ENCODE results near the gene PGLYRP4. TPM values are rescaled to one million over a fixed set of nuclear protein-coding genes. Genes with fewer than 3 reads are reported as not detected.
"Not testable (repeated sequence)": the region's sequence is repeated elsewhere in the genome, so short reads cannot be mapped to it uniquely, and the experiment has no call there.

Gene PGLYRP4
- total and polyA plus RNA-seq, 4 donors: not detected

GRCh38 chr1:153314388-153314787, 34.3 kb downstream of the PGLYRP4 start:
- H3K36me3 ChIP-seq (ENCODE audit: control insufficient read depth in 1 of 2, insufficient read depth in 2 of 2, low read length in 1 of 2); ATAC-seq (ENCODE audit: low FRiP score); intact Hi-C loops (cut with DNase I): not testable (repeated sequence)

GRCh38 chr1:153313288-153313687, 35.4 kb downstream of the PGLYRP4 start:
- DNase-seq (no peak), ATAC-seq (ENCODE audit: low FRiP score) (no peak)
- Histone ChIP-seq H3K36me3 (ENCODE audit: control insufficient read depth in 1 of 2, insufficient read depth in 2 of 2, low read length in 1 of 2) (no peaks in the 10 kb centered on the region), H3K27ac (ENCODE audit: low read depth in 1 of 2, low read length in 2 of 2) (no peak overlapping the region), H3K4me3 (ENCODE audit: low read length in 2 of 2) (no peak overlapping the region), H3K27me3 (ENCODE audit: control insufficient read depth in 1 of 2, insufficient read depth in 2 of 2, low read length in 1 of 2) (no peaks in the 10 kb centered on the region), H3K4me1 (ENCODE audit: control insufficient read depth in 1 of 2, insufficient read depth in 2 of 2, low read length in 2 of 2) (no peaks in the 10 kb centered on the region), H3K9me3 (ENCODE audit: control insufficient read depth, low read length) (no peaks in the 10 kb centered on the region)
- intact Hi-C loops (cut with DNase I): no loop called here
- 87% methylated on average over 2 of the region's 2 CpGs for WGBS, 2 donors

More at GRCh38 chr1:153314388-153314787, 34.3 kb downstream of the PGLYRP4 start:
- H3K27ac ChIP-seq (ENCODE audit: low read depth in 1 of 2, low read length in 2 of 2); H3K27me3 ChIP-seq (ENCODE audit: control insufficient read depth in 1 of 2, insufficient read depth in 2 of 2, low read length in 1 of 2); H3K4me1 ChIP-seq (ENCODE audit: control insufficient read depth in 1 of 2, insufficient read depth in 2 of 2, low read length in 2 of 2); H3K9me3 ChIP-seq (ENCODE audit: control insufficient read depth, low read length); H3K4me3 ChIP-seq (ENCODE audit: low read length in 2 of 2); DNase-seq: not testable (repeated sequence)

DNA sequence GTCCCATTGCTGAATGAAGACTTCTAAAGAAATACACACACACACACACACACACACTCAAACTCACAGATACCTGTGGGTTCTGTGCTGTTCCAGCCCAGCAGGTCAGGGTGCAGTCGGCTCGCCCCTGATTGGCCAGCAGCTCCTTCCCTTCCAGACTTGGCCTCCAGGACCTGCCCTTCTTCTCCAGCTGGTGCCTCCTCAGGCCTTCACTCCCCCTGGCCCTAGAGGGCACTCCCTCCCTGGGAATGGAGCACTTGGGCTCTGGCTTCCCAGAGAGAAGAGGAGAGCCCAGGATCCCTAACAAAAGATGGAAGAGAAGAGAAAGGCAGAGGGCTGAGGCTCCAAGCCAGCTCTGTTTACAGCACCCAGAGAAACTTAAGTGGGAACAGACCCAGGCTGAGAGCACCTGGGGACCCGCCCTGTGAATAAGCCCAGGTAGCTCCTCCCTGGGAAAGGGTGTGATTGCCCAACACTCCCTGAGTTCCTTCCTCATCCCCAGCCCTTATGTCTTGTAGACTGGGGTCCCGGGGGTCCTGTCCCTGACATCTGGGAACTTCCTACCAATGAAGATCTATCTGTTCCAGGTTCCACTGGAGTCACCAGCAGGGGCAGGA, 36.0 kb downstream of the PGLYRP4 start, which contains the start of gene PGLYRP3:
Gene PGLYRP3, minus strand, starts transcription at position 383 of the 617 bp plus-strand sequence. CDS start 2,287 bp downstream, outside the sequence.
- H3K27ac ChIP-seq (ENCODE audit: low read depth in 1 of 2, low read length in 2 of 2): no peak within 1 kb of the TSS
- DNase-seq: no peak
- no peaks in the 10 kb centered on the region for H3K36me3 ChIP-seq (ENCODE audit: control insufficient read depth in 1 of 2, insufficient read depth in 2 of 2, low read length in 1 of 2)
- H3K4me3 ChIP-seq (ENCODE audit: low read length in 2 of 2): no peak within 1 kb of the TSS
- H3K27me3 ChIP-seq (ENCODE audit: control insufficient read depth in 1 of 2, insufficient read depth in 2 of 2, low read length in 1 of 2): no peaks in the 10 kb centered on the region
- no peak for ATAC-seq (ENCODE audit: low FRiP score)
- H3K9me3 ChIP-seq (ENCODE audit: control insufficient read depth, low read length): no peaks in the 10 kb centered on the region
- intact Hi-C loops (cut with DNase I): no loop called here
- H3K4me1 ChIP-seq (ENCODE audit: control insufficient read depth in 1 of 2, insufficient read depth in 2 of 2, low read length in 2 of 2): no peaks in the 10 kb centered on the region
- 72 to 75% methylated on average over 4 of the region's 4 CpGs for WGBS, 2 donors

DNA sequence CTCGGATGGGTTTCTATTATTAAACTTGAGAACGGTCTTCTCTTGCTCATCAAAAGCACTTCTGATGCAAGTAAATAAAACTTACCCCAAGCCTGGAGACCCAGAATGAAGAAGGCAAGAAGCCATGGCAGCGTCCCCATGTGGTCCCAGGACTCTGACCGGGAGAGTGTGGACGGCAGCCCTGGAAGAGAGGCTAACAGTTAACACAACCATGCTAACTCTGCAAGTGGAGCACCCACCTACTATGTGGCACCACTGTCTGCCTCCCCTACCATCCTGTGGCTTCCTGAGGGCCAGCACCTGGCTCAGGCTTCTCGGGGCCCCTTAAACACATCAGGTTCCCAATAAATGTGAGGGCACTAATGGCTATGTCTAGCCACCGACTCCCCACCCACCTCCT, 38.1 kb downstream of the PGLYRP4 start:
- Histone ChIP-seq H3K4me3 (ENCODE audit: low read length in 2 of 2) (no peak overlapping the region), H3K36me3 (ENCODE audit: control insufficient read depth in 1 of 2, insufficient read depth in 2 of 2, low read length in 1 of 2) (no peaks in the 10 kb centered on the region), H3K27me3 (ENCODE audit: control insufficient read depth in 1 of 2, insufficient read depth in 2 of 2, low read length in 1 of 2) (no peaks in the 10 kb centered on the region), H3K4me1 (ENCODE audit: control insufficient read depth in 1 of 2, insufficient read depth in 2 of 2, low read length in 2 of 2) (no peaks in the 10 kb centered on the region), H3K27ac (ENCODE audit: low read depth in 1 of 2, low read length in 2 of 2) (no peak overlapping the region), H3K9me3 (ENCODE audit: control insufficient read depth, low read length) (peaks cover 5% of the 10 kb centered on the region)
- 56 to 68% methylated on average over 7 of the region's 7 CpGs for WGBS, 2 donors
- DNase-seq (no peak), ATAC-seq (ENCODE audit: low FRiP score) (no peak)
- intact Hi-C loops (cut with DNase I): no loop called here

DNA sequence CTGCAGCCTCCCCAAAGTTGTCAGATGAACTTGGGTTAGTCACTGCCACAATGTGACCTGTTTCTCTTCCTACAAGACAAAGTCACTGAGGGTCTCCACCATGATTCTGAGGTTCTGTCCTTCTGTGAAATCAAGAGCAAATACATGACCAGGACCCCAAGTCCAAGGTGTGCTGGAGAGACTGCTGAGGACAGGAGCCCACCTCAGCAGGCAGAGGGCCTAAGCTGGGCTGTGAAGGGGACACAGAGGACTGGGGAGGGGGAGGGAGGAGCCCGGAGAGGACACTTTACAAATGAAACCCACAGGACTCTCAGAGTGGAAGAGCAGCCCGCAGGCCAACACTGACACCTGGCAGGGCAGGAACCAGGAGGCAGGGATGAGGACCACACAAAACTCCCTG, 39.2 kb downstream of the PGLYRP4 start:
- Histone ChIP-seq H3K9me3 (ENCODE audit: control insufficient read depth, low read length) (peaks cover 5% of the 10 kb centered on the region), H3K4me1 (ENCODE audit: control insufficient read depth in 1 of 2, insufficient read depth in 2 of 2, low read length in 2 of 2) (no peaks in the 10 kb centered on the region), H3K4me3 (ENCODE audit: low read length in 2 of 2) (no peak overlapping the region), H3K27me3 (ENCODE audit: control insufficient read depth in 1 of 2, insufficient read depth in 2 of 2, low read length in 1 of 2) (no peaks in the 10 kb centered on the region), H3K27ac (ENCODE audit: low read depth in 1 of 2, low read length in 2 of 2) (no peak overlapping the region), H3K36me3 (ENCODE audit: control insufficient read depth in 1 of 2, insufficient read depth in 2 of 2, low read length in 1 of 2) (no peaks in the 10 kb centered on the region)
- DNase-seq (no peak), ATAC-seq (ENCODE audit: low FRiP score) (no peak)
- intact Hi-C loops (cut with DNase I): no loop called here
- WGBS, 2 donors: 70 to 72% methylated on average over 2 of the region's 2 CpGs

GRCh38 chr1:153308540-153308939, 40.1 kb downstream of the PGLYRP4 start:
- H3K36me3 ChIP-seq (ENCODE audit: control insufficient read depth in 1 of 2, insufficient read depth in 2 of 2, low read length in 1 of 2): no peaks in the 10 kb centered on the region
- intact Hi-C loops (cut with DNase I): no loop called here
- no peaks in the 10 kb centered on the region for H3K27me3 ChIP-seq (ENCODE audit: control insufficient read depth in 1 of 2, insufficient read depth in 2 of 2, low read length in 1 of 2)
- no peak overlapping the region for H3K4me3 ChIP-seq (ENCODE audit: low read length in 2 of 2)
- H3K27ac ChIP-seq (ENCODE audit: low read depth in 1 of 2, low read length in 2 of 2): no peak overlapping the region
- ATAC-seq (ENCODE audit: low FRiP score): no peak
- peaks cover 5% of the 10 kb centered on the region for H3K9me3 ChIP-seq (ENCODE audit: control insufficient read depth, low read length)
- H3K4me1 ChIP-seq (ENCODE audit: control insufficient read depth in 1 of 2, insufficient read depth in 2 of 2, low read length in 2 of 2): no peaks in the 10 kb centered on the region
- WGBS, 2 donors: 74% methylated on average over 2 of the region's 2 CpGs
- DNase-seq: no peak

GRCh38 chr1:153307221-153307600, 41.4 kb downstream of the PGLYRP4 start:
- Histone ChIP-seq H3K4me1 (ENCODE audit: control insufficient read depth in 1 of 2, insufficient read depth in 2 of 2, low read length in 2 of 2) (no peaks in the 10 kb centered on the region), H3K36me3 (ENCODE audit: control insufficient read depth in 1 of 2, insufficient read depth in 2 of 2, low read length in 1 of 2) (no peaks in the 10 kb centered on the region), H3K9me3 (ENCODE audit: control insufficient read depth, low read length) (peaks cover 5% of the 10 kb centered on the region), H3K27ac (ENCODE audit: low read depth in 1 of 2, low read length in 2 of 2) (no peak overlapping the region), H3K27me3 (ENCODE audit: control insufficient read depth in 1 of 2, insufficient read depth in 2 of 2, low read length in 1 of 2) (no peaks in the 10 kb centered on the region), H3K4me3 (ENCODE audit: low read length in 2 of 2) (no peak overlapping the region)
- no peak for ATAC-seq (ENCODE audit: low FRiP score)
- no peak for DNase-seq
- intact Hi-C loops (cut with DNase I): no loop called here
- WGBS, 2 donors: 82 to 84% methylated on average over 10 of the region's 10 CpGs

DNA sequence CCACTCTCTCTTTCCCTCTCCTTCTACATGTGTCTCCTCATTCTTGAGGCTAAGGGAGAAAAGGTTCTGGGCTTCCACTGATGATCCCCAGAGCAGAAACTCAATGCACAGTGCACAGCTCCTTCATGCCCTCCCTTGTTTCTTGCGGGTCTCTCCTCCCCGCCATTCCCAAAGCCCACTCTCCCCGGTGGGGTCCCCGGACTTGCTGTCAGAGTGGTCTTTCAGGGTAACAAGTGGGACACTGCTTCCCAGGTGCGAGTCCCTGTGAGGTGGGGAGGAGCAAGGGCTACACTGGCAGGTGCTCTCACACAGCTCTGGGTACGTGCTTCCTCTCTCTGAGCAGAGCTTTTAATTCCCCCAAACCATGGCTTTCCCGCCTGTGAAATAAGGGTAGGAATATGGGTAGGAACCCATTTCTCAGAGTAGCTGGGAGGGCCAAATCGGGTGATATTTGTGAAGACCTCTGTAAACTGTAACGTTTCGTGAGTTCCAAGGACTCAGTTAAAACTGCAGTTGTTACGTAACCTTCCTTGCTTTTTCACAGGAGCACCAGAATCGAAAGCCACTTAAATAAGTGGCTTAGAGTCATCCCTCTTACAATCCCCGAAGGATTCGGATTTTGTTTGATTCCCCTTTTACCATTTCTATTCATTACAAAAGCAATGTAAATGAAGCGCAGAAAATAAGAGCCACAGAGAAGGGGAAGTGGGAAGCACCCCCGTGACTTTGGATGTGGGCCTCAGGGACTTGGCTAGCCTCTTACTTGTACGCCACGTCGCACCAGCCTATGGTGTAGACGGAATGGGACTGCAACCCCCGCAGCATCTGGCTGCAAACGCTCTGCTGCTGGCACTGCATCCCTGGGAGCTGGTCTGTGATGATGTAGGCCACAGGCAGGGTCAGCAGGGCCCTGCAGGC, 42.1 kb downstream of the PGLYRP4 start:
- peaks cover 5% of the 10 kb centered on the region for H3K9me3 ChIP-seq (ENCODE audit: control insufficient read depth, low read length)
- H3K27ac ChIP-seq (ENCODE audit: low read depth in 1 of 2, low read length in 2 of 2): no peak overlapping the region
- intact Hi-C loops (cut with DNase I): no loop called here
- H3K4me1 ChIP-seq (ENCODE audit: control insufficient read depth in 1 of 2, insufficient read depth in 2 of 2, low read length in 2 of 2): no peaks in the 10 kb centered on the region
- no peak overlapping the region for H3K4me3 ChIP-seq (ENCODE audit: low read length in 2 of 2)
- ATAC-seq (ENCODE audit: low FRiP score) (no peak), DNase-seq (no peak)
- H3K36me3 ChIP-seq (ENCODE audit: control insufficient read depth in 1 of 2, insufficient read depth in 2 of 2, low read length in 1 of 2): no peaks in the 10 kb centered on the region
- H3K27me3 ChIP-seq (ENCODE audit: control insufficient read depth in 1 of 2, insufficient read depth in 2 of 2, low read length in 1 of 2): no peaks in the 10 kb centered on the region
- WGBS, 2 donors: 80 to 82% methylated on average over 22 of the region's 22 CpGs

- Histone ChIP-seq H3K9me3 (ENCODE audit: control insufficient read depth, low read length) (peaks cover 5% of the 10 kb centered on the region), H3K36me3 (ENCODE audit: control insufficient read depth in 1 of 2, insufficient read depth in 2 of 2, low read length in 1 of 2) (no peaks in the 10 kb centered on the region), H3K4me1 (ENCODE audit: control insufficient read depth in 1 of 2, insufficient read depth in 2 of 2, low read length in 2 of 2) (no peaks in the 10 kb centered on the region), H3K4me3 (ENCODE audit: low read length in 2 of 2) (no peak overlapping the region), H3K27me3 (ENCODE audit: control insufficient read depth in 1 of 2, insufficient read depth in 2 of 2, low read length in 1 of 2) (no peaks in the 10 kb centered on the region), H3K27ac (ENCODE audit: low read depth in 1 of 2, low read length in 2 of 2) (no peak overlapping the region)
- DNase-seq (no peak), ATAC-seq (ENCODE audit: low FRiP score) (no peak)
- 83 to 84% methylated on average over 6 of the region's 6 CpGs for WGBS, 2 donors
- intact Hi-C loops (cut with DNase I): no loop called here
Observed at GRCh38 chr1:153305682-153306081, 43.0 kb downstream of the PGLYRP4 start.
